Lower leg skin (tissue), 3 donors: ENCODE measurements around the gene C1orf21.

Source experiments
- CTCF ChIP-seq, 3 donors: fragments of 450-650 bp; IDR thresholded peaks; one replicate each; pipeline ENCODE4 v1.5.1; 2016; ENCODE audit warnings: antibody characterized with exemption in 3 of 3, mild to moderate bottlenecking in 3 of 3, moderate library complexity in 2 of 3
- POLR2A ChIP-seq, 2 donors: fragments of 450-650 bp; IDR thresholded peaks; one replicate each; pipeline ENCODE4 v1.6.1; 2016 to 2017; ENCODE audit warnings: antibody characterized with exemption in 2 of 2, mild to moderate bottlenecking in 1 of 2, moderate library complexity in 1 of 2

- no peak for TF ChIP-seq CTCF (IDR thresholded peaks at IDR 0.05)
- no peak for TF ChIP-seq POLR2A (IDR thresholded peaks at IDR 0.05)
Measured at GRCh38 chr1:184456189-184456588, 69.4 kb downstream of the C1orf21 start.
